AG04449 (cell line): ENCODE results near the gene SLC6A13.
"Not testable (repeated sequence)": the region's sequence is repeated elsewhere in the genome, so short reads cannot be mapped to it uniquely, and the experiment has no call there.

Experiments
- CTCF ChIA-PET: fragments of 350-600 bp; formaldehyde crosslinking; extraction: SDS; loops from one replicate; lab custom pipeline; 2021; ENCODE audit warnings: antibody characterized with exemption; lab: Yijun Ruan, JAX
- POLR2A ChIA-PET: fragments of 400-600, 350-600 bp; formaldehyde crosslinking; extraction: SDS; loops from one replicate; lab custom pipeline; 2020; ENCODE audit warnings: antibody characterized with exemption, inconsistent platforms; lab: Yijun Ruan, JAX
- DNase-seq: peaks from one replicate; pipeline ENCODE4 v3.0.0-alpha.2; 2010; ENCODE audit warnings: low read depth, low spot score
- H3K4me3 ChIP-seq: 2 replicates; pipeline ENCODE4 v1.5.1; 2011; ENCODE audit warnings: low read depth, mild to moderate bottlenecking, control low read depth, low read length
- TF ChIP-seq, protein P1 (sequence below): IDR thresholded peaks from one replicate; pipeline ENCODE4 v1.5.1; 2011; ENCODE audit warnings: mild to moderate bottlenecking, moderate library complexity, low read length, control low read depth, inconsistent platforms; ENCODE audit not compliant: insufficient read depth; ENCODE audit errors: missing control alignments

SLC6A13 gene

DNA sequence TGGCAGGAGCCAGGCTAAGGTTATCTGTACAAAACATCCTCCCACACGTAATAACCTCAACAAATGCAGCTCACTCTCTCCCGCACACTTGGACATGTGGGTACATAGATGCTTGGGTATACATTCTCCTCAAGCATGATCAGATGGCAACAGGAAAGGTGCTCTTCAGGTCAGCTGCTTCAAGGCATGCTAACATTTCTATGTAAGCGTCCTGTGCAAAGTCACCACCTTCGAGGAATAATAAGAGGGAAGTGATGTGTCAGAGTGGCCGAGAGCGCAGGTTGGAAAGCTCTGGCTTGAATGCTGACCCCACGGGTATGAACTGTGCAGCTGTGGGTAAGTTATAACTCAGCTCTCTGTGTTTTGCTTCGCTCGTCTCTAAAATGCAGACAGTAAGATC is 24.5 kb downstream of the SLC6A13 start:
- TF ChIP-seq, protein P1, sequence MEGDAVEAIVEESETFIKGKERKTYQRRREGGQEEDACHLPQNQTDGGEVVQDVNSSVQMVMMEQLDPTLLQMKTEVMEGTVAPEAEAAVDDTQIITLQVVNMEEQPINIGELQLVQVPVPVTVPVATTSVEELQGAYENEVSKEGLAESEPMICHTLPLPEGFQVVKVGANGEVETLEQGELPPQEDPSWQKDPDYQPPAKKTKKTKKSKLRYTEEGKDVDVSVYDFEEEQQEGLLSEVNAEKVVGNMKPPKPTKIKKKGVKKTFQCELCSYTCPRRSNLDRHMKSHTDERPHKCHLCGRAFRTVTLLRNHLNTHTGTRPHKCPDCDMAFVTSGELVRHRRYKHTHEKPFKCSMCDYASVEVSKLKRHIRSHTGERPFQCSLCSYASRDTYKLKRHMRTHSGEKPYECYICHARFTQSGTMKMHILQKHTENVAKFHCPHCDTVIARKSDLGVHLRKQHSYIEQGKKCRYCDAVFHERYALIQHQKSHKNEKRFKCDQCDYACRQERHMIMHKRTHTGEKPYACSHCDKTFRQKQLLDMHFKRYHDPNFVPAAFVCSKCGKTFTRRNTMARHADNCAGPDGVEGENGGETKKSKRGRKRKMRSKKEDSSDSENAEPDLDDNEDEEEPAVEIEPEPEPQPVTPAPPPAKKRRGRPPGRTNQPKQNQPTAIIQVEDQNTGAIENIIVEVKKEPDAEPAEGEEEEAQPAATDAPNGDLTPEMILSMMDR: no peak
- no peak for DNase-seq
- ChIA-PET CTCF (no interaction called here), POLR2A (no interaction called here)
- no peak overlapping the region for H3K4me3 ChIP-seq

DNA sequence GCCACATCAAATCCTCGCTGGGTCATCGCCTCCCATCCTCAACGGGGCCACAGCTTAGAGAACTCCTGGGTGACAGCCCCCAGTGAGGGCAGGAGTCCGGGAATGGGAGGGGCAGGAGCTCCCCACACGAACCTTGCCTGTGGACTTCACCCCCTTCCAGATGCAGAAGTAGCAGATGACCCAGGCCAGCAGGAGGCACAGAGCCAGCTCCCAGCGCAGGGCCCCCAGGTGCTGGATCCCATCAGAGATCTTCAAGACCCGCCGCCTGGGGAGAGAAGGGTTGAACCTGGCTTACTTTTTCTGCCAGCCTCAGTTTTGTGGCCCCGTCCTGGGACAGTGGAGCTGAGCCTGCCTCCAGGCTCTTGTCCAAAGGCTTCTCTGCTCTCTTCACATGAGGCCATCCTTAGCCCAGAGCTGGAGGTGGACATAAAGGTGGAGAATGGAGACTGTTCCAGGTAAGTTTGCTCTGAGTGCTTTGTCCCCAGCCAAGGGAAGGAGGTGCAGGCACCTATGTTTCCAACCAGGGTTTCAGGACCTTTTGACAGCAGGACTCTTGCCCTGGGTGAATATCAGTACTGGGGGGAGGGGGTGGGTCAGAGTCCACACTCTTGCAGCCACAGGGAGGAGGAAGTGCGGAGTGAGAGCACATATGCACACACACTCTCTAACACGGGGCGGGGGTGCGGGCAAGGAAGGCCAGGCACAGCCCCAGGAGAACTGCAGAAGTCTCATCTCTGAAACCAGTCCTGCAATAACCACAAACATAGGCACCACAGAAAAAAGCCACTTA is 25.4 kb downstream of the SLC6A13 start:
- no peak overlapping the region for H3K4me3 ChIP-seq
- POLR2A ChIA-PET: no interaction called here
- CTCF ChIA-PET: interaction anchor here (1.2 kb wide), 1 partner anchor 14 kb away, joined by 3 read pairs; no protein-coding TSS in a partner anchor

DNA sequence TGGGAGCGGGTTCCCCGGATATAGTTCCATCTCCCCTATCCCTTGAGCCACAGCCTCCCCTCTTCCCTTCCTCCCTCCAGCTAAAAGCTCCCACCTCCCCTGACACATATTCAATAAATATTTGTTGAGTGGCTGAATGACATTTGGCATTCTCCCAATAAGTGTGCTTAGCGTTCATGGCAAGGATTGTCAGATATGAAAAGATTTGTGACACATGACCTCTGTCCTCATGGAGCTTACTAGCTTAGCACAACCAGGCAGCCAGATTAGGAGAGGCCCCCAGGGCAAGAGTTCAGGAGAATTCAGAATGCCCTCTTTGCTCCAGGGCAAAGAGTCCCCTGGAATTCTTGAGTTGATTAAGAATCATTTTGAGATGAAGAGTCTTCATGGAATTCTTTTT is 26.2 kb downstream of the SLC6A13 start:
- H3K4me3 ChIP-seq: no peak overlapping the region
- TF ChIP-seq, protein P1: no peak
- POLR2A ChIA-PET: no interaction called here
- CTCF ChIA-PET: interaction anchor here (1.2 kb wide), 1 partner anchor 14 kb away, joined by 3 read pairs; no protein-coding TSS in a partner anchor
- DNase-seq: no peak

More for the DNA sequence above, 25.4 kb downstream of the SLC6A13 start:
- DNase-seq: no peak
- TF ChIP-seq, protein P1: no peak

DNA sequence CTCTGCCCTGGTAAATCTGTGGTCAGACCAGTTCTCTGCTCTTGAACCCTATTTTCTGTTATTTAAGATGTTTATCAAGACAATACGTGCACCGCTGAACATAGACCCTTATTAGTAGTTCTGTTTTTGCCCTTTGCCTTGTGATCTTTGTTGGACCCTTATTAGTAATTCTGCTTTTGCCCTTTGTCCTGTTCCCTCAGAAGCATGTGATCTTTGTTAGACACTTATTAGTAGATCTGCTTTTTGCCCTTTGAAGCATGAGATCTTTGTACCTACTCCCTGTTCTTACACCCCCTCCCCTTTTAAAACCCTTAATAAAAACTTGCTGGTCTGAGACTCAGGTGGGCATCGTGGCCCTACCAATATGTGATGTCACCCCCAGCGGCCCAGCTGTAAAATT is 26.7 kb downstream of the SLC6A13 start:
- H3K4me3 ChIP-seq, DNase-seq, POLR2A ChIA-PET: not testable (repeated sequence)
- CTCF ChIA-PET: interaction anchor here (1.2 kb wide), 1 partner anchor 13 kb away, joined by 3 read pairs; no protein-coding TSS in a partner anchor

DNA sequence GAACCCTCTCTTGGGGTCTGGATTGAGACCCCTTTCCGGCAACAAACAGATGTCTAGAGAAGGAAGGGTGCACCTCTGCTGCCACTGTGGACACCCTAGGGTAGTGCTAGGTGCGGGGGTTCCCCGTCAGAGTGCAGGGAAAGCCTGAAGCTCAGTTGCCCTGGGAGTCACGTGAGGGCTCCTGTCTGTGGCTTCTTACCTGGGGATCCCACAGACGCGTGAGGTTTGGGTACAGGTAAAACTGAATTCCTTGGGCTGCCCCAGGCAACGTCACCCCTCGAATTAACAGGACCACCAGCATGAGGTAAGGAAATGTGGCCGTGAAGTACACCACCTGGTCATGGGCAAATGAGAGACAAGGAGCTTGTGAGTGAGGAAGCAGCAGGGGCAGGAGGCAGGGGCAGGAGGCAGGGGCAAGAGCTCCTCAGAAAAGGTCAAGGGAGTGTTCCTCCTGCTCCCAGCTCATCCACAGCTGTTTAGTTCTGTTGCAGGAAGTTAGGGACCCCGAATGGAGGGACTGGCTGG is 27.7 kb downstream of the SLC6A13 start:
- TF ChIP-seq, protein P1: no peak
- DNase-seq: no peak
- ChIA-PET POLR2A (no interaction called here), CTCF (no interaction called here)
- H3K4me3 ChIP-seq: no peak overlapping the region

DNA sequence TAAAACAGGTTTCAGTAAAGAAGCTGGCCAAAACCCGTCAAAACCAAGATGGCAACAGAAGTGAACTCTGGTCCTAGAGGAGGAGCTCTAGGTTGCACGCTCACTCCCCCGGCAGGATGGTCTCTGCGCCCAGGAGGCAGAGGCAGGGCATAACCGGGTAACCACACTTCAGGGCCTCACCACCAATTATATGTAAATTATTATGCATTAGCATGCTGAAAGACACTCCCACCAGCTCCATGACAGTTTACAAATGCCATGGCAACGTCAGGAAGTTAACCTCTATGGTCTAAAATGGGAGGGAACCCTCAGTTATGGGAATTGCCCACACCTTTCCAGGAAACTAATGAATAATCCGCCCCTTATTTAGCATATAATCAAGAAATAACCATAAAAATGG is 28.6 kb downstream of the SLC6A13 start:
- no peak overlapping the region for H3K4me3 ChIP-seq
- ChIA-PET POLR2A (no interaction called here), CTCF (interaction anchor here (0.8 to 1.0 kb wide), 3 partner anchors 9 to 15 kb away, joined by 3 to 4 read pairs (median 3); no protein-coding TSS in a partner anchor)
- no peak for DNase-seq
- TF ChIP-seq, protein P1: no peak

DNA sequence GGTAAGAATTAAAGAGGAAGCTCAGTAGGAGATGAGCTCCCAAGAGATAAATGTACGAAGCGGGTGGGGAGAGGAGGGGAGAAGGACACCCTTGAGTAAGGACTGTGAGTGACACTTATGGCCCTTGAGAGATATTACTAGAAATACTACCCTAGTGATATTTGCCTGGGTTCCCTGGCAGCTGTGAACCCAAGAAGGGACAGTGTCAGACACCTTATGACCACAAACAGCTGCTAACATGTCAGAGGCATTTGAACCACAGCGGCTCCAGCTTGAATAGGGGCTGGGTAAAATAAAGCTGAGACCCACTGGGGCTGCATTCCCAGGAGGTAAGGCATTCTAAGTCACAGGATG is 29.0 kb downstream of the SLC6A13 start:
- ChIA-PET POLR2A (no interaction called here), CTCF (interaction anchor here (0.8 to 1.0 kb wide), 4 partner anchors 9 to 30 kb away, joined by 3 to 4 read pairs (median 3); no protein-coding TSS in a partner anchor)
- TF ChIP-seq, protein P1: no peak
- H3K4me3 ChIP-seq: no peak overlapping the region
- DNase-seq: no peak
